ENCODE data around the gene FAM47C.
A peak's percentile ranks its signal among the peaks of the same experiment; 100 is the strongest.
"Not testable (repeated sequence)": the region's sequence is repeated elsewhere in the genome, so short reads cannot be mapped to it uniquely, and the experiment has no call there.

Gene FAM47C

GRCh38 chrX:36978886-36979285 is 29.3 kb upstream of the FAM47C start:
- intact Hi-C loops (cut with DNase I; ENCODE audit: low total_unique reads) = no loop called here
- DNase-seq = no peak
- Histone ChIP-seq H3K27ac (no peak overlapping the region), H3K4me1 (no peaks in the 10 kb centered on the region), H3K36me3 (no peaks in the 10 kb centered on the region), H3K27me3 (no peaks in the 10 kb centered on the region), H3K4me3 (no peak overlapping the region), H3K9me3 (no peaks in the 10 kb centered on the region)
- no peak for TF ChIP-seq CTCF (IDR thresholded peaks at IDR 0.05)

- H3K4me3 ChIP-seq = no peak overlapping the region
- no peaks in the 10 kb centered on the region for H3K9me3 ChIP-seq
- intact Hi-C loops (cut with DNase I; ENCODE audit: low total_unique reads) = no loop called here
- no peak overlapping the region for H3K27ac ChIP-seq
- DNase-seq = no peak
- H3K36me3 ChIP-seq = no peaks in the 10 kb centered on the region
- H3K27me3 ChIP-seq = peaks cover 0 to 10% of the 10 kb centered on the region in 2 donors
- no peak for TF ChIP-seq CTCF (IDR thresholded peaks at IDR 0.05)
- H3K4me1 ChIP-seq = no peaks in the 10 kb centered on the region
Measured at GRCh38 chrX:36983831-36984230, 24.3 kb upstream of the FAM47C start.

- H3K4me3 ChIP-seq = peak overlapping the region; percentile 28 to 35
- H3K27ac ChIP-seq; intact Hi-C loops (cut with DNase I; ENCODE audit: low total_unique reads); H3K27me3 ChIP-seq; H3K36me3 ChIP-seq; DNase-seq; H3K4me1 ChIP-seq; H3K9me3 ChIP-seq: not testable (repeated sequence)
Measured at GRCh38 chrX:36985416-36986209, 22.6 kb upstream of the FAM47C start.

DNA sequence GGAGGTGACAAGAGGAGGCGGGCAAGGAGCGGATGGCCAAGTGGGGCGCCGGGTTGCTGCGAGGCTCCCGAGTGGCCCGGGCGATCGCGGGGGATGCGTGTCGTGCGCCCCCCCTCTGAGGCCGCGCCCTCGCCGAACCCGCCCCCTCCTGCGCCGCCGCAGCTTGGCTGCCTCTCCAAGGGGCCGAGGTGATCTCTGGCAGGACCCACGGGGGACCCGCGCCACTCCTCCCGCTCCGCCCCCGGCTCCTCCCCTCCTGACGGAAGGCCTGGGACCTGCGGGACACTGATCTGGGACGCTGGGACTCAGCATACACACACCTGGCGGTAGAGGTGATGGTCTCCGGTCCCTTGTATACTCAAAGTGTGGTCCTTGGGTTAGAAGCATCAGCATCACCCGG is 21.9 kb upstream of the FAM47C start:
- Histone ChIP-seq H3K4me3 (peak overlapping the region; percentile 28 to 35), H3K9me3 (no peaks in the 10 kb centered on the region), H3K36me3 (no peaks in the 10 kb centered on the region), H3K4me1 (no peaks in the 10 kb centered on the region), H3K27me3 (peaks cover 0 to 10% of the 10 kb centered on the region in 2 donors), H3K27ac (no peak overlapping the region)
- intact Hi-C loops (cut with DNase I; ENCODE audit: low total_unique reads) = no loop called here
- no peak for TF ChIP-seq CTCF (IDR thresholded peaks at IDR 0.05)
- DNase-seq = no peak

DNA sequence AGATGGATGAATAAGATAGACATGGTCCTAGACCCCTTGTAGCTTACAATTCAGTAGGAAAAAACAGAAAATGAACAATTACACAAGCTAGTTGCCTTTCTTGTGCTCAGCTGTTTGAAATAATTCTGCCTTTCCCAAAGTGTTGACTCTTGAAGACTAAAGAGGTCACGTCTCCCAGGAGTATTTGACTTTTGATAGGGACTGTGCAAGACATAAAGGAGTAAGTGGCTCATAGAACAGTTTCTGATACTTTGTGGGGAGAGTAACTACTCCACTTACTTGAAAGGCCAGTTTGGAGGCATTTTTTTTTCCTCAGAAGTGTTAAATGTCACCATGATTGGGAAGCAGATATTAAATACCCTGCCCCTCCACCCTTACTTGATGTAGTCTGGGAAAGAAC is 21.0 kb upstream of the FAM47C start:
- H3K27me3 ChIP-seq; H3K36me3 ChIP-seq; H3K4me3 ChIP-seq; H3K27ac ChIP-seq; intact Hi-C loops (cut with DNase I; ENCODE audit: low total_unique reads); DNase-seq; H3K9me3 ChIP-seq; H3K4me1 ChIP-seq: not testable (repeated sequence)

DNA sequence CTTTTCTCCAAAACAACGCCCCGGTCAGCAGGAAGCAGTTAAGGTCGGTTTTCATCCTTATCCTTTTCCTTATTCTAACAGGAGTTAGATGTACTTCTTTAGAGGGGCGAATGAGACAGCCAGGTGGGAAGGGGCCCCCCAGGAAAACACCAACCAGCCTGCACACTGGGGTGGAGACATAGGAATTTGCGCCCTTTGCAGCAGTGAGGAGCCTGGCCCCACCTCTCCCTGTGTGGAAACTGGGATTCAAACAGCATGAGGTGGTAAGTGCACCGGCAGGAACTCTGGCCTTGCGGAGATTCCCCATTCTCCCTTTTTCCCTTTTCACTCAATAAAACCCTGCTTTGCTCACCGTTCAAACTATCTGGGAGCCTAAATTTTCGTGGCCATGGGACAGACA is 8.0 kb upstream of the FAM47C start:
- H3K4me1 ChIP-seq = no peaks in the 10 kb centered on the region
- no peaks in the 10 kb centered on the region for H3K36me3 ChIP-seq
- DNase-seq = no peak
- no peaks in the 10 kb centered on the region for H3K27me3 ChIP-seq
- H3K27ac ChIP-seq = no peak overlapping the region
- intact Hi-C loops (cut with DNase I; ENCODE audit: low total_unique reads) = no loop called here
- no peaks in the 10 kb centered on the region for H3K9me3 ChIP-seq
- H3K4me3 ChIP-seq = no peak overlapping the region
- no peak for TF ChIP-seq CTCF (IDR thresholded peaks at IDR 0.05)

DNA sequence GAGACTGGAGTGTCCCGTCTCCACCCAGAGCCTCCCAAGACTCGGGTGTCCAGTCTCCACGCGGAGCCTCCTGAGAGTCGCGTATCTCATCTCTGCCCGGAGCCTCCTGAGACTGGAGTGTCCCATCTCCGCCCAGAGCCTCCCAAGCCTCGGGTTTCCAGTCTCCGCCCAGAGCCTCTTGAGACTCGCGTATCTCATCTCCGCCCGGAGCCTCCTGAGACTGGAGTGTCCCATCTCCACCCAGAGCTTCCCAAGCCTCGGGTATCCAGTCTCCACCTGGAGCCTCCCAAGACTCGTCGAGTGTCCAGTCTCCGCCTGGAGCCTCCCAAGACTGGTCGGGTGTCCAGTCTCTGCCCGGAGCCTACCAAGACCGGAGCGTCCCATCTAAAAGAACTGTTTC is 2.3 kb downstream of the FAM47C start:
- Histone ChIP-seq H3K36me3 (no peaks in the 10 kb centered on the region), H3K4me3 (no peak overlapping the region), H3K4me1 (no peaks in the 10 kb centered on the region), H3K27me3 (no peaks in the 10 kb centered on the region), H3K27ac (no peak overlapping the region), H3K9me3 (no peaks in the 10 kb centered on the region)
- no peak for DNase-seq
- TF ChIP-seq CTCF (IDR thresholded peaks at IDR 0.05) = no peak
- intact Hi-C loops (cut with DNase I; ENCODE audit: low total_unique reads) = no loop called here

GRCh38 chrX:37034260-37034659 is 26.1 kb downstream of the FAM47C start:
- H3K27me3 ChIP-seq; H3K36me3 ChIP-seq; H3K4me1 ChIP-seq; H3K9me3 ChIP-seq; H3K4me3 ChIP-seq; DNase-seq; intact Hi-C loops (cut with DNase I; ENCODE audit: low total_unique reads): not testable (repeated sequence)
- H3K27ac ChIP-seq = peak overlapping the region in 1 of 2 donors; percentile 53

GRCh38 chrX:37036674-37037220 is 28.6 kb downstream of the FAM47C start:
- H3K27ac ChIP-seq; H3K4me3 ChIP-seq; H3K9me3 ChIP-seq; H3K4me1 ChIP-seq; H3K36me3 ChIP-seq; DNase-seq; intact Hi-C loops (cut with DNase I; ENCODE audit: low total_unique reads); H3K27me3 ChIP-seq: not testable (repeated sequence)

Data from tibial artery (tissue), 4 donors.